GM18507 (cell line): Measurements from ENCODE around the gene ETV6.
"Not testable (repeated sequence)": the region's sequence is repeated elsewhere in the genome, so short reads cannot be mapped to it uniquely, and the experiment has no call there.

Experiments used
- DNase-seq: peaks from one replicate; pipeline ENCODE4 v3.0.0; 2011; ENCODE audit warnings: low read depth; ENCODE audit not compliant: insufficient read length; ENCODE audit errors: extremely low spot score
- FAIRE-seq: peaks from 2 replicates; lab custom pipeline; 2011; peaks lifted over from hg19 to GRCh38; lab: Jason Lieb, UNC

ETV6 gene

GRCh38 chr12:11909406-11909805 is 259.9 kb downstream of the ETV6 start:
- FAIRE-seq, DNase-seq: not testable (repeated sequence)

- FAIRE-seq (no peak), DNase-seq (no peak)
These were observed 266.6 kb downstream of the ETV6 start for GRCh38 chr12:11916113-11916512.

- FAIRE-seq = no peak
These were observed 267.3 kb downstream of the ETV6 start for GRCh38 chr12:11916771-11917170.

GRCh38 chr12:11917501-11917900 is 268.0 kb downstream of the ETV6 start:
- FAIRE-seq = no peak

More at GRCh38 chr12:11916771-11917170, 267.3 kb downstream of the ETV6 start:
- no peak for DNase-seq

GRCh38 chr12:11920231-11920630 is 270.8 kb downstream of the ETV6 start:
- no peak for FAIRE-seq
- DNase-seq = no peak

More at GRCh38 chr12:11917501-11917900, 268.0 kb downstream of the ETV6 start:
- no peak for DNase-seq

- DNase-seq (no peak), FAIRE-seq (no peak)
These were observed 272.9 kb downstream of the ETV6 start for GRCh38 chr12:11922361-11922760.

GRCh38 chr12:11923067-11923466 is 273.6 kb downstream of the ETV6 start:
- FAIRE-seq (no peak), DNase-seq (no peak)

GRCh38 chr12:11927286-11927935 is 277.9 kb downstream of the ETV6 start:
- DNase-seq = no peak
- no peak for FAIRE-seq

GRCh38 chr12:11929714-11930113 is 280.2 kb downstream of the ETV6 start:
- FAIRE-seq (no peak), DNase-seq (no peak)

GRCh38 chr12:11939223-11939622 is 289.7 kb downstream of the ETV6 start:
- no peak for DNase-seq
- FAIRE-seq = no peak

- FAIRE-seq = no peak
These were observed 292.3 kb downstream of the ETV6 start for GRCh38 chr12:11941606-11942337.

GRCh38 chr12:11943919-11944700 is 294.6 kb downstream of the ETV6 start:
- DNase-seq (no peak), FAIRE-seq (peak; percentile 78)

More at GRCh38 chr12:11941606-11942337, 292.3 kb downstream of the ETV6 start:
- no peak for DNase-seq
